ENCODE results near the gene INAVA.

DNA sequence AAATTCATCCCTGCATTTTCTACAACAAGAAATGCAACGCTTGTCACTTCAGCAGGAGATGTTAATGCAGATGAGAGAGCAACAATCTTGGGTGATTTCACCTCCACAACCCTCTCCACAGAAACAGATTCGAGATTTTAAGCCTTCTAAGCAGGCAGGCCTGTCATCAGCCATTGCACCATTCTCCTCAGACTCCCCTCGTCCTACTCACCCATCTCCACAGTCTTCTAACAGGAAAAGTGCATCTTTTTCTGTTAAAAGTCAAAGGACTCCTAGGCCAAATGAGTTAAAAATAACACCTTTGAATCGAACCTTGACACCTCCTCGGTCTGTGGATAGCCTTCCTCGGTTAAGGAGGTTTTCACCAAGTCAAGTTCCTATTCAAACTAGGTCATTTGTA lies 45.3 kb upstream of the INAVA start:
- no peak for TF ChIP-seq EGR1 (IDR thresholded peaks at IDR 0.05)
- TF ChIP-seq FOXM1 (IDR thresholded peaks at IDR 0.05; ENCODE audit: borderline replicate concordance, low read depth) = no peak
- TF ChIP-seq CREB1 (IDR thresholded peaks at IDR 0.05; ENCODE audit: low read depth) = no peak
- TF ChIP-seq EP300 (IDR thresholded peaks at IDR 0.05; ENCODE audit: borderline replicate concordance) = no peak
- TF ChIP-seq CEBPB (IDR thresholded peaks at IDR 0.05) = no peak
- no peak for TF ChIP-seq YY1 (IDR thresholded peaks at IDR 0.05; ENCODE audit: low read depth)
- TF ChIP-seq, protein P1, sequence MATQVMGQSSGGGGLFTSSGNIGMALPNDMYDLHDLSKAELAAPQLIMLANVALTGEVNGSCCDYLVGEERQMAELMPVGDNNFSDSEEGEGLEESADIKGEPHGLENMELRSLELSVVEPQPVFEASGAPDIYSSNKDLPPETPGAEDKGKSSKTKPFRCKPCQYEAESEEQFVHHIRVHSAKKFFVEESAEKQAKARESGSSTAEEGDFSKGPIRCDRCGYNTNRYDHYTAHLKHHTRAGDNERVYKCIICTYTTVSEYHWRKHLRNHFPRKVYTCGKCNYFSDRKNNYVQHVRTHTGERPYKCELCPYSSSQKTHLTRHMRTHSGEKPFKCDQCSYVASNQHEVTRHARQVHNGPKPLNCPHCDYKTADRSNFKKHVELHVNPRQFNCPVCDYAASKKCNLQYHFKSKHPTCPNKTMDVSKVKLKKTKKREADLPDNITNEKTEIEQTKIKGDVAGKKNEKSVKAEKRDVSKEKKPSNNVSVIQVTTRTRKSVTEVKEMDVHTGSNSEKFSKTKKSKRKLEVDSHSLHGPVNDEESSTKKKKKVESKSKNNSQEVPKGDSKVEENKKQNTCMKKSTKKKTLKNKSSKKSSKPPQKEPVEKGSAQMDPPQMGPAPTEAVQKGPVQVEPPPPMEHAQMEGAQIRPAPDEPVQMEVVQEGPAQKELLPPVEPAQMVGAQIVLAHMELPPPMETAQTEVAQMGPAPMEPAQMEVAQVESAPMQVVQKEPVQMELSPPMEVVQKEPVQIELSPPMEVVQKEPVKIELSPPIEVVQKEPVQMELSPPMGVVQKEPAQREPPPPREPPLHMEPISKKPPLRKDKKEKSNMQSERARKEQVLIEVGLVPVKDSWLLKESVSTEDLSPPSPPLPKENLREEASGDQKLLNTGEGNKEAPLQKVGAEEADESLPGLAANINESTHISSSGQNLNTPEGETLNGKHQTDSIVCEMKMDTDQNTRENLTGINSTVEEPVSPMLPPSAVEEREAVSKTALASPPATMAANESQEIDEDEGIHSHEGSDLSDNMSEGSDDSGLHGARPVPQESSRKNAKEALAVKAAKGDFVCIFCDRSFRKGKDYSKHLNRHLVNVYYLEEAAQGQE (IDR thresholded peaks at IDR 0.05; ENCODE audit: low read depth) = no peak
- no peak for TF ChIP-seq TEAD4 (IDR thresholded peaks at IDR 0.05)
- TF ChIP-seq, protein P2, sequence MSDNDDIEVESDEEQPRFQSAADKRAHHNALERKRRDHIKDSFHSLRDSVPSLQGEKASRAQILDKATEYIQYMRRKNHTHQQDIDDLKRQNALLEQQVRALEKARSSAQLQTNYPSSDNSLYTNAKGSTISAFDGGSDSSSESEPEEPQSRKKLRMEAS (IDR thresholded peaks at IDR 0.05) = no peak
- TF ChIP-seq, protein P3, sequence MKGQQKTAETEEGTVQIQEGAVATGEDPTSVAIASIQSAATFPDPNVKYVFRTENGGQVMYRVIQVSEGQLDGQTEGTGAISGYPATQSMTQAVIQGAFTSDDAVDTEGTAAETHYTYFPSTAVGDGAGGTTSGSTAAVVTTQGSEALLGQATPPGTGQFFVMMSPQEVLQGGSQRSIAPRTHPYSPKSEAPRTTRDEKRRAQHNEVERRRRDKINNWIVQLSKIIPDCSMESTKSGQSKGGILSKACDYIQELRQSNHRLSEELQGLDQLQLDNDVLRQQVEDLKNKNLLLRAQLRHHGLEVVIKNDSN (IDR thresholded peaks at IDR 0.05) = no peak
- no peak for TF ChIP-seq NFIC (IDR thresholded peaks at IDR 0.05)
